Ascending aorta (tissue), 2 donors: ENCODE measurements around the gene ZNF778. TPM values are rescaled to one million over a fixed set of nuclear protein-coding genes. Genes with fewer than 3 reads are reported as not detected.

Experiments used
- DNase-seq, 2 donors: peaks; one replicate each; pipeline ENCODE4 v3.0.0-alpha.2; 2019; ENCODE audit warnings: low spot score in 2 of 2
- H3K27ac ChIP-seq, 2 donors: fragments of 200-600 bp; sonication (generic); one replicate each; pipeline ENCODE4 v1.5.1; 2016 to 2017; ENCODE audit warnings: mild to moderate bottlenecking in 1 of 2
- H3K27me3 ChIP-seq: fragments of 200-600 bp; sonication (generic); one replicate; pipeline ENCODE4 v1.5.1; 2017
- H3K36me3 ChIP-seq, 2 donors: fragments of 200-600 bp; sonication (generic); one replicate each; pipeline ENCODE4 v1.5.1; 2016
- H3K4me1 ChIP-seq, 2 donors: fragments of 200-600 bp; sonication (generic); one replicate each; pipeline ENCODE4 v1.5.1; 2016 to 2017; ENCODE audit warnings: mild to moderate bottlenecking in 1 of 2
- H3K4me3 ChIP-seq, 2 donors: fragments of 200-600 bp; sonication (generic); one replicate each; pipeline ENCODE4 v1.5.1; 2016 to 2017; ENCODE audit warnings: mild to moderate bottlenecking in 1 of 2
- H3K9me3 ChIP-seq, 2 donors: fragments of 200-600 bp; sonication (generic); one replicate each; pipeline ENCODE4 v1.5.1; 2016
- CTCF ChIP-seq, 3 experiments: fragments of 200-600 bp in 2 of 3; fragments of 450-650 bp in 1 of 3; sonication (generic) in 2 of 3; IDR thresholded peaks; one replicate each; pipeline ENCODE4 v1.5.1; 2016 to 2019; ENCODE audit warnings: antibody characterized with exemption in 3 of 3, mild to moderate bottlenecking in 1 of 3, moderate library complexity in 1 of 3
- intact Hi-C: fragments of 100-400 bp; cut with DNase I; formaldehyde crosslinking; loops from one replicate; pipeline ENCODE4 v1.15.1; 2023
- total RNA-seq: library from RNA; depleted of rRNA; stranded (reverse); fragments of >200 nt; gene quantifications from one replicate; pipeline ENCODE4 v1.1.0, GENCODE V29; 2016

ZNF778 gene
- 1.5 TPM for total RNA-seq

GRCh38 chr16:89217388-89218191 lies at the start of gene ZNF778:
TSS of gene ZNF778 (plus strand) at chr16:89217703. CDS start at chr16:89221128, 3,425 bp downstream.
- Histone ChIP-seq H3K9me3 (no peaks in the 10 kb centered on the region), H3K4me3 (peak within 1 kb of the TSS; percentile 75 to 83), H3K4me1 (peaks cover 7 to 21% of the 10 kb centered on the region in 2 donors), H3K27me3 (no peaks in the 10 kb centered on the region), H3K36me3 (peaks cover 15 to 21% of the 10 kb centered on the region in 2 donors), H3K27ac (peak within 1 kb of the TSS; percentile 91 to 96)
- intact Hi-C loops, result loop anchor here (1.0 to 10.0 kb wide), 6 partner anchors 23 to 511 kb away; partner anchors contain the start of genes ACSF3, CTU2, GALNS and RNF166
- peak; percentile 21 to 90 for DNase-seq
- peak in 1 of 3 experiments; percentile 5 for TF ChIP-seq CTCF (IDR thresholded peaks at IDR 0.05)

- intact Hi-C loops, result loop anchor here (10.0 kb wide), 1 partner anchor 74 kb away; the partner anchor contains the start of gene ACSF3
- Histone ChIP-seq H3K4me1 (peaks cover 6 to 8% of the 10 kb centered on the region in 2 donors), H3K9me3 (no peaks in the 10 kb centered on the region), H3K36me3 (no peaks in the 10 kb centered on the region), H3K27me3 (peaks cover 18% of the 10 kb centered on the region), H3K27ac (no peak overlapping the region), H3K4me3 (no peak overlapping the region)
- no peak for DNase-seq
- TF ChIP-seq CTCF (IDR thresholded peaks at IDR 0.05), result no peak
These were observed 48.9 kb upstream of the ZNF778 start for GRCh38 chr16:89168381-89169189.

- no peak for DNase-seq
- Histone ChIP-seq H3K27ac (no peak overlapping the region), H3K9me3 (no peaks in the 10 kb centered on the region), H3K36me3 (no peaks in the 10 kb centered on the region), H3K27me3 (peaks cover 18% of the 10 kb centered on the region), H3K4me3 (no peak overlapping the region), H3K4me1 (peaks cover 6 to 8% of the 10 kb centered on the region in 2 donors)
- no peak for TF ChIP-seq CTCF (IDR thresholded peaks at IDR 0.05)
- intact Hi-C loops, result loop anchor here (10.0 kb wide), 1 partner anchor 75 kb away; the partner anchor contains the start of gene ACSF3
These were observed 47.7 kb upstream of the ZNF778 start for GRCh38 chr16:89169778-89170177.

GRCh38 chr16:89170346-89171215 lies 46.9 kb upstream of the ZNF778 start:
- TF ChIP-seq CTCF (IDR thresholded peaks at IDR 0.05), result no peak
- Histone ChIP-seq H3K4me3 (peak overlapping the region; percentile 33 to 49), H3K4me1 (peaks cover 6 to 8% of the 10 kb centered on the region in 2 donors), H3K36me3 (no peaks in the 10 kb centered on the region), H3K27me3 (peaks cover 18% of the 10 kb centered on the region), H3K27ac (no peak overlapping the region), H3K9me3 (no peaks in the 10 kb centered on the region)
- intact Hi-C loops, result no loop called here
- DNase-seq, result no peak
